GM12874 (cell line): ENCODE data around the gene ADGRF1.

Experiments used
- CTCF ChIP-seq: IDR thresholded peaks from 2 replicates; pipeline ENCODE4 v1.5.1; 2011; ENCODE audit warnings: low read depth, mild to moderate bottlenecking, control low read depth, low read length, moderate library complexity; ENCODE audit not compliant: insufficient read depth

The ADGRF1 gene

GRCh38 chr6:47028835-47029360 lies 13.2 kb downstream of the ADGRF1 start:
- no peak for TF ChIP-seq CTCF

GRCh38 chr6:47027315-47027714 lies 14.8 kb downstream of the ADGRF1 start:
- no peak for TF ChIP-seq CTCF

- TF ChIP-seq CTCF = no peak
Observed at GRCh38 chr6:47026679-47027078, 15.5 kb downstream of the ADGRF1 start.

DNA sequence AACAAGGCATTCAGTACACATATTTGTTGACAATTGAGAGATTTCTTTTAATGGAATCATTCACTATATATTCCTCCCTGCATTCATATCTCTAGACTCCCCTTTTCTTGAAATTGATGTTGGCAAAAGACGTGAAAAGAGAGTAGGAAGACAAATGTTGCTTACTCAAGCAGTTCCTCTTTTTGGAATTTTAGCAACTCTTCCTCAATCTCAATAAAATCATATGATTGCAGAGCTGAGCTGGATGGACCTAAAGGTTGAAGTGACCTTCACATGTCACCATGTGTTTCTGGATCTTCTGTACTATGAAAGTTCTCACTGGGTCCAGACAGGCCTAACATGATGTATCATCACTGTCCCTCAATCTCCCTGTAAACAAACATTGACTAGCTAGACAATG lies 18.6 kb downstream of the ADGRF1 start:
- TF ChIP-seq CTCF = no peak

GRCh38 chr6:47022191-47022590 lies 19.9 kb downstream of the ADGRF1 start:
- TF ChIP-seq CTCF = no peak

DNA sequence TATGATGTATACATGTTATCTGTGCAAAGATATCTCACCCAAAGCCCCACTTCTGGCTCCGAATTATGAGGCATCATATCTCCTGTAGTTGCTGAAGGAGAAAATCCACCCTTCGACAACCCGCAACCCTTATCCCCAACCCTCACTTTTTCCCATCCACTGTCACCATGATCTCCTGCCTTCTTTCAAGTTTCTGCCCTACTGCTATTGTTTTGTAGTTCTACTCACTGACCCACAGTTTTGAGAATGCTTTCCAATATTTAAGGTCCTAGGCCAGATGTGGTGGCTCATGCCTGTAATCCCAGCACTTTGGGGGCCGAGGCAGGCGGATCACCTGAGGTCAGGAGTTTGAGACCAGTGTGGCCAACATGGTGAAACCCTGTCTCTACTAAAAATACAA lies 22.2 kb downstream of the ADGRF1 start:
- TF ChIP-seq CTCF = no peak

- TF ChIP-seq CTCF = no peak
Observed at GRCh38 chr6:47016909-47017308, 25.2 kb downstream of the ADGRF1 start.
